Activated T-helper 17 cell treated with anti-CD3 and anti-CD28 coated beads, Interleukin-2, amount 50 U/mL, for 72 hours (primary cell): ENCODE results near the gene MTPN. TPM values are rescaled to one million over a fixed set of nuclear protein-coding genes. Genes with fewer than 3 reads are reported as not detected.

Source experiments
- ATAC-seq: fragments of 150-1000 bp; cut with Tn5 transposase; replicated peaks from 2 replicates; pipeline ENCODE4 v1.10.0; 2021; ENCODE audit warnings: mild to moderate bottlenecking, moderate library complexity
- H3K27ac Mint-ChIP-seq: one replicate; pipeline ENCODE4 v1.8.0; 2022; ENCODE audit warnings: mixed read lengths
- H3K27me3 Mint-ChIP-seq: one replicate; pipeline ENCODE4 v1.8.0; 2022; ENCODE audit warnings: mixed read lengths
- H3K36me3 Mint-ChIP-seq: one replicate; pipeline ENCODE4 v1.8.0; 2022; ENCODE audit warnings: low read depth, mild to moderate bottlenecking, mixed read lengths
- H3K4me1 Mint-ChIP-seq: one replicate; pipeline ENCODE4 v1.8.0; 2022; ENCODE audit warnings: mixed read lengths
- H3K4me3 Mint-ChIP-seq: one replicate; pipeline ENCODE4 v1.8.0; 2022; ENCODE audit warnings: mild to moderate bottlenecking, mixed read lengths
- H3K9me3 Mint-ChIP-seq: one replicate; pipeline ENCODE4 v1.8.0; 2022; ENCODE audit warnings: mixed read lengths
- total RNA-seq, 2 donors: library from RNA; stranded (reverse); gene quantifications; one replicate each; pipeline ENCODE4 v1.2.3, GENCODE V29; 2022

MTPN gene
- total RNA-seq, 2 donors from 2014 or later, result 99.7 to 149 TPM

GRCh38 chr7:135884495-135885232 lies 92.5 kb downstream of the MTPN start:
- Mint-ChIP-seq H3K27me3 (no peaks in the 10 kb centered on the region), H3K36me3 (no peaks in the 10 kb centered on the region), H3K9me3 (no peaks in the 10 kb centered on the region), H3K4me1 (peaks cover 10% of the 10 kb centered on the region), H3K27ac (no peak overlapping the region), H3K4me3 (no peak overlapping the region)
- no peak for ATAC-seq

GRCh38 chr7:135879233-135879632 lies 97.9 kb downstream of the MTPN start:
- no peak overlapping the region for H3K4me3 Mint-ChIP-seq
- no peak for ATAC-seq
- H3K4me1 Mint-ChIP-seq, result peaks cover 6% of the 10 kb centered on the region
- H3K27me3 Mint-ChIP-seq, result peaks cover 7% of the 10 kb centered on the region
- no peaks in the 10 kb centered on the region for H3K36me3 Mint-ChIP-seq
- H3K27ac Mint-ChIP-seq, result no peak overlapping the region
- peaks cover 4% of the 10 kb centered on the region for H3K9me3 Mint-ChIP-seq

GRCh38 chr7:135878284-135878683 lies 98.9 kb downstream of the MTPN start:
- H3K4me3 Mint-ChIP-seq, result no peak overlapping the region

GRCh38 chr7:135877805-135878204 lies 99.4 kb downstream of the MTPN start:
- ATAC-seq, result peak; percentile 47
- H3K4me3 Mint-ChIP-seq, result no peak overlapping the region
- no peak overlapping the region for H3K27ac Mint-ChIP-seq
- H3K9me3 Mint-ChIP-seq, result peaks cover 4% of the 10 kb centered on the region
- H3K36me3 Mint-ChIP-seq, result no peaks in the 10 kb centered on the region
- H3K4me1 Mint-ChIP-seq, result peaks cover 6% of the 10 kb centered on the region
- H3K27me3 Mint-ChIP-seq, result peaks cover 7% of the 10 kb centered on the region

More at GRCh38 chr7:135878284-135878683, 98.9 kb downstream of the MTPN start:
- Mint-ChIP-seq H3K36me3 (no peaks in the 10 kb centered on the region), H3K27me3 (peaks cover 7% of the 10 kb centered on the region), H3K4me1 (peaks cover 6% of the 10 kb centered on the region), H3K9me3 (peaks cover 4% of the 10 kb centered on the region), H3K27ac (no peak overlapping the region)
- no peak for ATAC-seq

Other genes with a start within 250 kb of the MTPN start
- not detected for gene SLC13A4, start 249.2 kb downstream of the MTPN start, total RNA-seq
- gene FAM180A, start 228.5 kb downstream of the MTPN start, total RNA-seq, result not detected